SK-N-SH (cell line): Measurements from ENCODE around the gene TIAL1. TPM values are rescaled to one million over a fixed set of nuclear protein-coding genes. Genes with fewer than 3 reads are reported as not detected.
A peak's percentile ranks its signal among the peaks of the same experiment; 100 is the strongest.

Experiments
- CTCF ChIA-PET: fragments of 300-600, 350-600 bp; formaldehyde crosslinking; extraction: SDS; loops from one replicate; lab custom pipeline; 2021; lab: Yijun Ruan, JAX
- POLR2A ChIA-PET: fragments of 350-600 bp; sonication (Branson Sonifier 250); formaldehyde crosslinking; extraction: SDS; loops from one replicate; lab custom pipeline; 2020; ENCODE audit warnings: antibody characterized with exemption, inconsistent platforms; lab: Yijun Ruan, JAX
- DNase-seq: peaks from one replicate; pipeline ENCODE4 v3.0.0; 2012
- H2AFZ ChIP-seq: fragments of 200-600 bp; sonication (generic); 2 replicates; pipeline ENCODE4 v1.8.1; 2016; ENCODE audit warnings: antibody characterized with exemption, mild to moderate bottlenecking, low read depth
- H3F3A ChIP-seq: fragments of 200-600 bp; sonication (generic); replicated peaks from 2 replicates; pipeline ENCODE3; 2016; ENCODE audit warnings: antibody characterized with exemption, mild to moderate bottlenecking; ENCODE audit not compliant: insufficient read depth
- H3K27ac ChIP-seq, 2 experiments: fragments of 200-500 bp in 1 of 2; fragments of 200-600 bp in 1 of 2; sonication (Bioruptor generic) in 1 of 2; sonication (generic), shearing (Covaris generic) in 1 of 2; 2 replicates each; pipeline versions ENCODE4 v1.5.1 to v1.6.1; 2014 to 2016; ENCODE audit warnings: low read depth in 2 of 2, inconsistent platforms in 1 of 2, low read length in 1 of 2, mild to moderate bottlenecking in 1 of 2, mixed read lengths in 1 of 2
- H3K27me3 ChIP-seq: fragments of 200-600 bp; sonication (generic), shearing (Covaris generic); 2 replicates; pipeline ENCODE4 v1.6.1; 2016; ENCODE audit warnings: mixed run types; ENCODE audit not compliant: insufficient read depth
- H3K36me3 ChIP-seq, 2 experiments: fragments of 200-500 bp in 1 of 2; fragments of 200-600 bp in 1 of 2; sonication (Bioruptor generic) in 1 of 2; sonication (generic) in 1 of 2; replicated peaks in 1 of 2; 2 replicates each; pipeline versions ENCODE3 to v1.5.1; 2014 to 2016; ENCODE audit warnings: low read length in 1 of 2, mild to moderate bottlenecking in 1 of 2; ENCODE audit not compliant: insufficient read depth in 2 of 2, control insufficient read depth in 1 of 2
- H3K4me1 ChIP-seq, 2 experiments: fragments of 200-500 bp in 1 of 2; fragments of 200-600 bp in 1 of 2; sonication (Bioruptor generic) in 1 of 2; sonication (generic), shearing (Covaris generic) in 1 of 2; 2 replicates each; pipeline versions ENCODE4 v1.5.1 to v1.6.1; 2014 to 2016; ENCODE audit warnings: low read depth in 1 of 2, low read length in 1 of 2, mixed run types in 1 of 2; ENCODE audit not compliant: insufficient read depth in 2 of 2, control insufficient read depth in 1 of 2
- H3K4me2 ChIP-seq: fragments of 200-600 bp; sonication (generic), shearing (Covaris generic); 2 replicates; pipeline ENCODE4 v1.6.1; 2017; ENCODE audit warnings: mixed run types
- H3K4me3 ChIP-seq, 2 experiments: fragments of 200-500 bp in 1 of 2; fragments of 200-600 bp in 1 of 2; sonication (Bioruptor generic) in 1 of 2; sonication (generic), shearing (Covaris generic) in 1 of 2; 2 replicates each; pipeline versions ENCODE4 v1.5.1 to v1.8.1; 2014 to 2016; ENCODE audit warnings: low read depth in 2 of 2, inconsistent platforms in 1 of 2, low read length in 1 of 2, mild to moderate bottlenecking in 1 of 2, mixed read lengths in 1 of 2, moderate library complexity in 1 of 2
- H3K79me2 ChIP-seq: fragments of 200-600 bp; sonication (generic); 2 replicates; pipeline ENCODE4 v1.8.1; 2017; ENCODE audit warnings: mild to moderate bottlenecking; ENCODE audit not compliant: insufficient read depth
- H3K9ac ChIP-seq: fragments of 200-600 bp; sonication (generic); 2 replicates; pipeline ENCODE4 v1.6.1; 2017; ENCODE audit warnings: mixed run types
- H3K9me2 ChIP-seq: fragments of 200-600 bp; sonication (generic); 2 replicates; pipeline ENCODE4 v1.6.1; 2017; ENCODE audit warnings: mixed run types
- H3K9me3 ChIP-seq: fragments of 200-600 bp; sonication (generic); 2 replicates; pipeline ENCODE4 v1.6.1; 2017; ENCODE audit warnings: mixed run types, mild to moderate bottlenecking, moderate library complexity
- H4K20me1 ChIP-seq: fragments of 200-600 bp; sonication (generic); 2 replicates; pipeline ENCODE4 v1.6.1; 2017; ENCODE audit warnings: mild to moderate bottlenecking, mixed run types; ENCODE audit not compliant: insufficient read depth
- CTCF ChIP-seq: fragments of 200-600 bp; sonication (generic); IDR thresholded peaks from 2 replicates; pipeline ENCODE4 v1.6.1; 2017; ENCODE audit warnings: antibody characterized with exemption, mild to moderate bottlenecking, moderate library complexity
- ELF1 ChIP-seq: IDR thresholded peaks from 2 replicates; pipeline ENCODE4 v1.4.0; 2012
- GABPA ChIP-seq: IDR thresholded peaks from 2 replicates; pipeline ENCODE4 v1.4.0; 2012; ENCODE audit warnings: low read depth, mild to moderate bottlenecking
- GATA2 ChIP-seq: sonication (generic); formaldehyde crosslinking; IDR thresholded peaks from 2 replicates; pipeline ENCODE4 v1.5.0; 2020; ENCODE audit warnings: mild to moderate bottlenecking, missing genetic modification reagents
- JUND ChIP-seq: IDR thresholded peaks from 2 replicates; pipeline ENCODE4 v1.4.0; 2012
- MXI1 ChIP-seq: IDR thresholded peaks from 2 replicates; pipeline ENCODE4 v1.6.1; 2012; ENCODE audit warnings: mild to moderate bottlenecking, low read depth, low read length, improper control_type of control experiment
- NRF1 ChIP-seq: IDR thresholded peaks from 2 replicates; pipeline ENCODE4 v1.6.1; 2012; ENCODE audit warnings: low read depth, mild to moderate bottlenecking, low read length
- RAD21 ChIP-seq: IDR thresholded peaks from 2 replicates; pipeline ENCODE4 v1.6.1; 2012; ENCODE audit warnings: mild to moderate bottlenecking, low read length
- RXRA ChIP-seq: IDR thresholded peaks from 2 replicates; pipeline ENCODE4 v1.4.0; 2012; ENCODE audit warnings: low read depth, mild to moderate bottlenecking, borderline replicate concordance
- SIN3A ChIP-seq: IDR thresholded peaks from 2 replicates; pipeline ENCODE4 v1.6.1; 2012; ENCODE audit warnings: low read depth, mild to moderate bottlenecking, low read length, moderate library complexity, borderline replicate concordance
- SMC3 ChIP-seq: IDR thresholded peaks from 2 replicates; pipeline ENCODE4 v1.6.1; 2012; ENCODE audit warnings: low read depth, low read length, improper control_type of control experiment
- YY1 ChIP-seq: IDR thresholded peaks from 2 replicates; pipeline ENCODE4 v1.4.0; 2012; ENCODE audit warnings: low read depth, mild to moderate bottlenecking
- ZBTB33 ChIP-seq: IDR thresholded peaks from 2 replicates; pipeline ENCODE4 v1.4.0; 2012; ENCODE audit warnings: low read depth, borderline replicate concordance
- WGBS: methylation state at CpG from one replicate; pipeline ENCODE4 v1.1.6; 2017; ENCODE audit warnings: low lambda C conversion rate; 5-methylcytosine and 5-hydroxymethylcytosine counted together
- polyA plus RNA-seq, 3 experiments: library from polyadenylated mRNA; depleted of rRNA; stranded (reverse); fragments of >200 nt; gene quantifications; 2 replicates each; pipeline ENCODE4 v1.2.3, GENCODE V29; 2012
- TF ChIP-seq, protein P1 (sequence below): IDR thresholded peaks from 2 replicates; pipeline ENCODE4 v1.4.0; 2012; ENCODE audit warnings: low read depth
- TF ChIP-seq, protein P2 (sequence below): fragments of 150-350 bp; IDR thresholded peaks from 2 replicates; pipeline ENCODE4 v1.6.1; 2017; ENCODE audit warnings: antibody characterized with exemption, low read length, low read depth, borderline replicate concordance
- TF ChIP-seq, protein P3 (sequence below): IDR thresholded peaks from 2 replicates; pipeline ENCODE4 v1.4.0; 2012; ENCODE audit warnings: low read depth, borderline replicate concordance

The TIAL1 gene
- polyA plus RNA-seq, 1 of the 3 experiments (the other 2 are of a cell fraction), result 58.0 TPM

DNA sequence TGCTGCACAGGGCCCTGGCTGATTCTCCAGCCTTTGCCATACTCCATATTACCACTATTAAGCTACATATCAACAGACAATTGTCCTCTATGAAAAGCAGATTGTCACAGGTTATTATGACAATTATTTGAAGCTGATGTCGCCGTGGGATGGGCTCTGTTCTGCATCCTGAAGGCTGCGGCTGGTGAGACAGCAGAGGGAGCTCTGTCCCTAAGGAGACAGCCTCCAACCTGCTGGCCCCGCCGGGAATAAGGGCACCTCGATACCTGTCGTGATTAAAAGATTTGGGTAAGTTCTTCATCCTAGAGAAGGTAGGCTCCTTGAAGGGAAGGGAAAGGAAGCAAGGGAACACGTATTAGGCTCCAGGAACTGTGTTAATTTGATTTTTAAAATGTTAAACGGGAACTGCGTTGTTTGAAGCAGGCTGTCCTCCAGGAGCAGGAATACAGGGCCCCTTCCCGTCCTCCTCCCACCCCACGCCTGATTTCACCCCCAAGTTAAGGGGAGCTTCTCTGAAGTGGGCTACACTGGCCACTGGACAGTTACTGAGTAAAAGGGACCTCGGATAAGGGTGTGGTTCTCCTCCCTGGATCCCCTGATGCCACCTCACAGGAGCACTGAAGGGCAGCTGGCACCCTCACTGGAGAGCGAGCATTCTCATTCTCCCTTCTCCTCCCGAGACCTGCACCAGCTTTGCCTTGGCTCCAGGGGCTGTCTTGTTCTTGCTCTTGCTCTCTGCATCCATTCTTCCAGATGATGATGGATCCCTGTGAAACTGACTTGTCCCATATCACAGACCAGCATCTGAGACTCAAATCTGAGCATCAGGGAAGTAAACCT, 11.8 kb upstream of the TIAL1 start:
- no peaks in the 10 kb centered on the region for H3K9me2 ChIP-seq
- H3K27ac ChIP-seq, result no peak overlapping the region
- H3K79me2 ChIP-seq, result no peaks in the 10 kb centered on the region
- CTCF ChIA-PET, result interaction anchor here (0.6 to 3.3 kb wide), 43 partner anchors 9 to 710 kb away, joined by 3 to 28 read pairs (median 4); no protein-coding TSS in a partner anchor
- no peak overlapping the region; a peak in 1 of 4 replicates for H3K4me3 ChIP-seq
- no peaks in the 10 kb centered on the region for H3K9me3 ChIP-seq
- no peak overlapping the region for H3K9ac ChIP-seq
- TF ChIP-seq MXI1 (peak; percentile 21; the same call in 1 of the 2 replicates), RXRA (no peak), SIN3A (no peak), JUND (no peak), SMC3 (peak; percentile 87), RAD21 (peak; percentile 88), CTCF (peak; percentile 74)
- H2AFZ ChIP-seq, result peak overlapping the region; percentile 43; the same call in 1 of the 2 replicates
- 21% methylated on average over 14 of the region's 15 CpGs for WGBS
- H3K4me1 ChIP-seq, result peaks cover 0 to 4% of the 10 kb centered on the region in 2 experiments; a peak in 1 of 4 replicates
- peak; percentile 67 for DNase-seq
- peak overlapping the region; percentile 30; the same call in 1 of the 2 replicates for H3K4me2 ChIP-seq
- H3K27me3 ChIP-seq, result no peaks in the 10 kb centered on the region
- H3K36me3 ChIP-seq, result no peaks in the 10 kb centered on the region
- POLR2A ChIA-PET, result interaction anchor here (0.7 kb wide), 1 partner anchor 117 kb away, joined by 3 read pairs; the partner anchor contains the start of gene INPP5F
- no peaks in the 10 kb centered on the region for H4K20me1 ChIP-seq
- no peaks in the 10 kb centered on the region for H3F3A ChIP-seq

GRCh38 chr10:119604468-119604867, 7.7 kb upstream of the TIAL1 start:
- H2AFZ ChIP-seq, result no peak overlapping the region
- no peak overlapping the region for H3K4me3 ChIP-seq
- H3K27ac ChIP-seq, result no peak overlapping the region
- no peaks in the 10 kb centered on the region for H3K79me2 ChIP-seq
- no peaks in the 10 kb centered on the region for H3K36me3 ChIP-seq
- H3F3A ChIP-seq, result peaks cover 4% of the 10 kb centered on the region
- no peaks in the 10 kb centered on the region for H3K9me3 ChIP-seq
- no peaks in the 10 kb centered on the region for H3K9me2 ChIP-seq
- no peaks in the 10 kb centered on the region for H3K27me3 ChIP-seq
- H3K9ac ChIP-seq, result no peak overlapping the region
- no peak overlapping the region for H3K4me2 ChIP-seq
- H3K4me1 ChIP-seq, result peaks cover 0 to 4% of the 10 kb centered on the region in 2 experiments; a peak in 1 of 4 replicates
- POLR2A ChIA-PET, result no interaction called here
- no peaks in the 10 kb centered on the region for H4K20me1 ChIP-seq
- CTCF ChIA-PET, result interaction anchor here (1.2 kb wide), 1 partner anchor 39 kb away, joined by 3 read pairs; no protein-coding TSS in a partner anchor
- TF ChIP-seq CTCF (no peak), MXI1 (no peak), RXRA (no peak), YY1 (no peak), NRF1 (no peak), GABPA (no peak), GATA2 (CRISPR knock-in tag) (no peak), SIN3A (no peak), ELF1 (no peak), ZBTB33 (no peak)
- TF ChIP-seq, protein P1, sequence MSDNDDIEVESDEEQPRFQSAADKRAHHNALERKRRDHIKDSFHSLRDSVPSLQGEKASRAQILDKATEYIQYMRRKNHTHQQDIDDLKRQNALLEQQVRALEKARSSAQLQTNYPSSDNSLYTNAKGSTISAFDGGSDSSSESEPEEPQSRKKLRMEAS, result no peak
- TF ChIP-seq, protein P2, sequence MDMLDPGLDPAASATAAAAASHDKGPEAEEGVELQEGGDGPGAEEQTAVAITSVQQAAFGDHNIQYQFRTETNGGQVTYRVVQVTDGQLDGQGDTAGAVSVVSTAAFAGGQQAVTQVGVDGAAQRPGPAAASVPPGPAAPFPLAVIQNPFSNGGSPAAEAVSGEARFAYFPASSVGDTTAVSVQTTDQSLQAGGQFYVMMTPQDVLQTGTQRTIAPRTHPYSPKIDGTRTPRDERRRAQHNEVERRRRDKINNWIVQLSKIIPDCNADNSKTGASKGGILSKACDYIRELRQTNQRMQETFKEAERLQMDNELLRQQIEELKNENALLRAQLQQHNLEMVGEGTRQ, result no peak
- TF ChIP-seq, protein P3, sequence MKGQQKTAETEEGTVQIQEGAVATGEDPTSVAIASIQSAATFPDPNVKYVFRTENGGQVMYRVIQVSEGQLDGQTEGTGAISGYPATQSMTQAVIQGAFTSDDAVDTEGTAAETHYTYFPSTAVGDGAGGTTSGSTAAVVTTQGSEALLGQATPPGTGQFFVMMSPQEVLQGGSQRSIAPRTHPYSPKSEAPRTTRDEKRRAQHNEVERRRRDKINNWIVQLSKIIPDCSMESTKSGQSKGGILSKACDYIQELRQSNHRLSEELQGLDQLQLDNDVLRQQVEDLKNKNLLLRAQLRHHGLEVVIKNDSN, result no peak
- DNase-seq, result no peak
